Hepatocyte (in vitro differentiated cells): ENCODE data around the gene OR13A1.

Source experiments
- CTCF ChIP-seq: fragments of 200-600 bp; sonication (generic); IDR thresholded peaks from 2 replicates; pipeline ENCODE4 v1.5.1; 2016; ENCODE audit warnings: antibody characterized with exemption, mild to moderate bottlenecking; ENCODE audit not compliant: poor library complexity
- EZH2 ChIP-seq: fragments of 200-600 bp; sonication (generic); IDR thresholded peaks from 2 replicates; pipeline ENCODE4 v1.6.1; 2016; ENCODE audit warnings: antibody characterized with exemption, mild to moderate bottlenecking, borderline replicate concordance

- no peak for TF ChIP-seq CTCF
- no peak for TF ChIP-seq EZH2
Measured at GRCh38 chr10:45355494-45355893, 40.1 kb upstream of the OR13A1 start.
